SK-N-MC (cell line): Measurements from ENCODE around the gene SSX4.
"Not testable (repeated sequence)": the region's sequence is repeated elsewhere in the genome, so short reads cannot be mapped to it uniquely, and the experiment has no call there.

Experiments
- DNase-seq: peaks from one replicate; pipeline ENCODE4 v3.0.0-alpha.2; 2011; ENCODE audit warnings: low read depth, low spot score
- H3K27ac ChIP-seq: fragments of 200-600 bp; sonication (generic); 2 replicates; pipeline ENCODE4 v1.5.1; 2016; ENCODE audit warnings: mixed run types
- H3K36me3 ChIP-seq: fragments of 200-600 bp; sonication (generic); 2 replicates; pipeline ENCODE4 v1.6.1; 2017; ENCODE audit warnings: antibody characterized with exemption, low read length, mixed read lengths; ENCODE audit not compliant: insufficient read depth
- H3K4me3 ChIP-seq: fragments of 200-600 bp; sonication (generic); 2 replicates; pipeline ENCODE4 v1.5.1; 2016
- H3K9ac ChIP-seq: fragments of 200-600 bp; sonication (generic); 2 replicates; pipeline ENCODE4 v1.8.0; 2017; ENCODE audit warnings: mixed run types, mixed read lengths; ENCODE audit not compliant: insufficient read length
- H3K9me3 ChIP-seq: fragments of 200-600 bp; sonication (generic); 2 replicates; pipeline ENCODE4 v1.6.1; 2017; ENCODE audit warnings: low read depth, mild to moderate bottlenecking, antibody characterized with exemption, low read length, moderate library complexity, mixed read lengths
- EZH2 ChIP-seq: fragments of 200-600 bp; sonication (generic); IDR thresholded peaks from one replicate; pipeline ENCODE4 v1.6.1; 2017; ENCODE audit warnings: antibody characterized with exemption
- FOXP2 ChIP-seq: optimal IDR thresholded peaks from 2 replicates; pipeline ENCODE3; 2011; ENCODE audit warnings: mild to moderate bottlenecking, moderate library complexity; ENCODE audit not compliant: insufficient read depth; ENCODE audit errors: extremely low read length, control extremely low read depth
- POLR2AphosphoS5 ChIP-seq: IDR thresholded peaks from 2 replicates; pipeline ENCODE4 v1.6.1; 2012; ENCODE audit warnings: mild to moderate bottlenecking, low read depth, low read length, borderline replicate concordance

The SSX4 gene

GRCh38 chrX:48383239-48383638, at the start of gene SSX4:
TSS of gene SSX4 (plus strand) at chrX:48383539. CDS start at chrX:48384054, 515 bp downstream.
- H3K27ac ChIP-seq, H3K4me3 ChIP-seq, H3K36me3 ChIP-seq, DNase-seq, H3K9me3 ChIP-seq, H3K9ac ChIP-seq: not testable (repeated sequence)

GRCh38 chrX:48346059-48346458, 37.3 kb upstream of the SSX4 start:
- H3K4me3 ChIP-seq, H3K9ac ChIP-seq, H3K27ac ChIP-seq, H3K9me3 ChIP-seq, H3K36me3 ChIP-seq, DNase-seq: not testable (repeated sequence)

GRCh38 chrX:48356315-48357094, 26.8 kb upstream of the SSX4 start, which contains the start of gene SSX3:
TSS of gene SSX3 (minus strand) at chrX:48356703. CDS start at chrX:48355249, 1,454 bp downstream.
- H3K27ac ChIP-seq, DNase-seq, H3K9ac ChIP-seq, H3K9me3 ChIP-seq, H3K4me3 ChIP-seq, H3K36me3 ChIP-seq: not testable (repeated sequence)

GRCh38 chrX:48357681-48358080, 25.7 kb upstream of the SSX4 start:
- no peaks in the 10 kb centered on the region for H3K36me3 ChIP-seq
- H3K4me3 ChIP-seq, result no peak overlapping the region
- H3K9ac ChIP-seq, result no peak overlapping the region
- no peak for DNase-seq
- H3K9me3 ChIP-seq, result no peaks in the 10 kb centered on the region
- TF ChIP-seq POLR2AphosphoS5 (no peak), FOXP2 (no peak), EZH2 (no peak)
- no peak overlapping the region for H3K27ac ChIP-seq

- not testable (repeated sequence) for H3K36me3 ChIP-seq, H3K27ac ChIP-seq, H3K9me3 ChIP-seq, H3K9ac ChIP-seq, H3K4me3 ChIP-seq, DNase-seq
Measured at GRCh38 chrX:48359281-48359680, 24.1 kb upstream of the SSX4 start.

GRCh38 chrX:48367717-48368408, 15.5 kb upstream of the SSX4 start:
- H3K9me3 ChIP-seq, result not testable (repeated sequence)

GRCh38 chrX:48370408-48370807, 12.9 kb upstream of the SSX4 start:
- not testable (repeated sequence) for H3K27ac ChIP-seq, H3K36me3 ChIP-seq, H3K4me3 ChIP-seq, H3K9ac ChIP-seq, DNase-seq, H3K9me3 ChIP-seq

More at GRCh38 chrX:48367717-48368408, 15.5 kb upstream of the SSX4 start:
- not testable (repeated sequence) for H3K9ac ChIP-seq, H3K4me3 ChIP-seq, DNase-seq, H3K36me3 ChIP-seq, H3K27ac ChIP-seq

- not testable (repeated sequence) for H3K36me3 ChIP-seq, H3K9me3 ChIP-seq, H3K4me3 ChIP-seq, H3K27ac ChIP-seq, DNase-seq, H3K9ac ChIP-seq
Measured at GRCh38 chrX:48396931-48397330, 13.6 kb downstream of the SSX4 start.

GRCh38 chrX:48397825-48398224, 14.5 kb downstream of the SSX4 start:
- not testable (repeated sequence) for H3K27ac ChIP-seq, H3K36me3 ChIP-seq, H3K4me3 ChIP-seq, H3K9ac ChIP-seq, DNase-seq, H3K9me3 ChIP-seq

GRCh38 chrX:48411860-48412259, 28.5 kb downstream of the SSX4 start, which contains the start of gene SSX4B:
TSS of gene SSX4B (minus strand) at chrX:48411960. CDS start at chrX:48411372, 588 bp downstream.
- not testable (repeated sequence) for H3K27ac ChIP-seq, H3K4me3 ChIP-seq, H3K36me3 ChIP-seq, DNase-seq, H3K9me3 ChIP-seq, H3K9ac ChIP-seq

- H3K9ac ChIP-seq, DNase-seq, H3K4me3 ChIP-seq, H3K9me3 ChIP-seq, H3K36me3 ChIP-seq, H3K27ac ChIP-seq: not testable (repeated sequence)
Measured at GRCh38 chrX:48427027-48427716, 43.8 kb downstream of the SSX4 start.

- not testable (repeated sequence) for H3K9ac ChIP-seq, H3K27ac ChIP-seq, H3K9me3 ChIP-seq, DNase-seq, H3K36me3 ChIP-seq, H3K4me3 ChIP-seq
Measured at GRCh38 chrX:48429606-48430005, 46.3 kb downstream of the SSX4 start.

- not testable (repeated sequence) for H3K9me3 ChIP-seq, H3K27ac ChIP-seq, DNase-seq, H3K36me3 ChIP-seq, H3K9ac ChIP-seq, H3K4me3 ChIP-seq
Measured at GRCh38 chrX:48430166-48430565, 46.8 kb downstream of the SSX4 start.
